ENCODE measurements around the gene NEURL2. TPM values are rescaled to one million over a fixed set of nuclear protein-coding genes. Genes with fewer than 3 reads are reported as not detected.

NEURL2 gene
- polyA plus RNA-seq, 1 donor (not counting 4 experiments of a cell fraction or from before 2014, with no cell fraction given) = 0.49 TPM

DNA sequence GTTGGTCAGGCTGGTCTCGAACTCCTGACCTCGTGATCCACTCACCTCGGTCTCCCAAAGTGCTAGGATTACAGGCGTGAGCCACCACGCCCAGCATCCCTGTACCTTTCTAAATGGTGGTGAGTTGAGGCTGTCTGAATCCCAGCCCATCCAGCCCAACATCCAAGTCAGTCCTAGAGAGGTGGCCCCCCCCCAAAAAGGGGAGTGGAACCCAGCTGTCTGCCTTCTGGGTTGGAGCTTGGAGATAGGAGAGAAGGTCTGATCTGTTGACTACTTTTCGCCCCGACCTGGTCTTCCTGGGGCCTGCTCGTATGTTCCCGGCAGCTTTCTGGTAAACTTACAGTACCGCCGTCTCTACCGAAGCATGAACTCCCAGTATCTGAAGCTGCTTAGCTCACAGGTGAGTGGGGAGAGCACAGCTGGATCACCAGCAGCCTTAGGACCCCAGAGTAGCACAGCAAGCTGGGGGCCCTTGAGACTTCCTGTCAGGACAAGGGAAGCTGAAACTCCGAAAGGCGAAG is 5.7 kb upstream of the NEURL2 start:
- H3K9ac ChIP-seq (ENCODE audit: control insufficient read depth, extremely low read depth, insufficient read depth, low read length) = no peak overlapping the region
- no peak overlapping the region for H3K4me3 ChIP-seq (ENCODE audit: control insufficient read depth in 2 of 3, extremely low read depth in 1 of 3, insufficient read depth in 2 of 3, low read depth in 1 of 3, low read length in 3 of 3)
- no peak overlapping the region for H3K4me2 ChIP-seq (ENCODE audit: control insufficient read depth, extremely low read depth, insufficient read depth, low read depth, low read length)
- DNase-seq (ENCODE audit: low read depth, low spot score) = no peak
- H3K9me3 ChIP-seq (ENCODE audit: control insufficient read depth, low read depth, low read length) = no peaks in the 10 kb centered on the region
- H3K27ac ChIP-seq (ENCODE audit: control insufficient read depth, insufficient read depth, low read length) = no peak overlapping the region
- H3K79me2 ChIP-seq (ENCODE audit: control insufficient read depth, insufficient read depth, low read length) = no peaks in the 10 kb centered on the region
- no peak overlapping the region for H2AFZ ChIP-seq (ENCODE audit: control insufficient read depth, low read length)
- peaks cover 4% of the 10 kb centered on the region for H3K4me1 ChIP-seq (ENCODE audit: control insufficient read depth, extremely low read depth, insufficient read depth, low read length)
- FAIRE-seq = no peak
- peaks cover 13 to 31% of the 10 kb centered on the region in 2 experiments for H3K36me3 ChIP-seq (ENCODE audit: control insufficient read depth in 2 of 2, extremely low read depth in 1 of 2, insufficient read depth in 2 of 2, low read length in 2 of 2)
- dilution Hi-C loops (cut with MboI; ENCODE audit: extremely low pct_ligation_motif_present, low sequenced_read_pairs) = no loop called here
- no peak for TF ChIP-seq CTCF (optimal IDR thresholded peaks at IDR 0.05 in 1 of 3, IDR thresholded peaks at IDR 0.05 in 1 of 3, conservative IDR thresholded peaks at IDR 0.05 in 1 of 3; ENCODE audit: extremely low read depth in 1 of 3, insufficient read depth in 2 of 3, low read length in 3 of 3)
- no peak for TF ChIP-seq EZH2 (IDR thresholded peaks at IDR 0.05; ENCODE audit: low read length)
- no peaks in the 10 kb centered on the region for H3K27me3 ChIP-seq (ENCODE audit: control insufficient read depth, extremely low read depth, insufficient read depth, low read length)
- no peaks in the 10 kb centered on the region for H3K9me1 ChIP-seq (ENCODE audit: control insufficient read depth, extremely low read depth, insufficient read depth, low read length)
- H4K20me1 ChIP-seq (ENCODE audit: control insufficient read depth, extremely low read depth, insufficient read depth, low read length) = no peaks in the 10 kb centered on the region

DNA sequence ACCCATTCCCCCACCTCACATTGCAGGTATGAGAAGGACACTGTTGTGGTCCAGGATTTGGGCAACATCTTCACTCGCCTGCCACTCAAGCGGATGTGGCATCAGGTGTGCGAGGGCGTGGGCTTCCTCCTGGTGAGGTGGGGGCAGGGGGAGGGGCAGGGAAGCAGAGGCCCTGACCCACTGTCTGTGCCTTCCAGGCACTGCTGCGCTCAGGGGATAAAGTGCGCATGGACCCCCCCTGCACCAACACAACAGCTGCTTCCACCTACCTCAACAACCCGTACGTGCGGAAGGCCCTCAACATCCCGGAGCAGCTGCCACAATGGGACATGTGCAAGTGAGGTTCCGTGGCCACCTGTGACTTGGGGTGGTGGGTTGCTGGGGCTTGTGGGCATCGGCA is 3.8 kb upstream of the NEURL2 start:
- Histone ChIP-seq H3K9me1 (ENCODE audit: control insufficient read depth, extremely low read depth, insufficient read depth, low read length) (no peaks in the 10 kb centered on the region), H3K4me3 (ENCODE audit: control insufficient read depth in 2 of 3, extremely low read depth in 1 of 3, insufficient read depth in 2 of 3, low read depth in 1 of 3, low read length in 3 of 3) (no peak overlapping the region), H3K4me2 (ENCODE audit: control insufficient read depth, extremely low read depth, insufficient read depth, low read depth, low read length) (no peak overlapping the region), H3K79me2 (ENCODE audit: control insufficient read depth, insufficient read depth, low read length) (no peaks in the 10 kb centered on the region), H4K20me1 (ENCODE audit: control insufficient read depth, extremely low read depth, insufficient read depth, low read length) (no peaks in the 10 kb centered on the region), H3K4me1 (ENCODE audit: control insufficient read depth, extremely low read depth, insufficient read depth, low read length) (peaks cover 13% of the 10 kb centered on the region), H3K27me3 (ENCODE audit: control insufficient read depth, extremely low read depth, insufficient read depth, low read length) (no peaks in the 10 kb centered on the region), H3K9me3 (ENCODE audit: control insufficient read depth, low read depth, low read length) (no peaks in the 10 kb centered on the region), H3K9ac (ENCODE audit: control insufficient read depth, extremely low read depth, insufficient read depth, low read length) (no peak overlapping the region), H2AFZ (ENCODE audit: control insufficient read depth, low read length) (no peak overlapping the region), H3K36me3 (ENCODE audit: control insufficient read depth in 2 of 2, extremely low read depth in 1 of 2, insufficient read depth in 2 of 2, low read length in 2 of 2) (peaks cover 13 to 25% of the 10 kb centered on the region in 2 experiments), H3K27ac (ENCODE audit: control insufficient read depth, insufficient read depth, low read length) (no peak overlapping the region)
- TF ChIP-seq CTCF (optimal IDR thresholded peaks at IDR 0.05 in 1 of 3, IDR thresholded peaks at IDR 0.05 in 1 of 3, conservative IDR thresholded peaks at IDR 0.05 in 1 of 3; ENCODE audit: extremely low read depth in 1 of 3, insufficient read depth in 2 of 3, low read length in 3 of 3) (no peak), EZH2 (IDR thresholded peaks at IDR 0.05; ENCODE audit: low read length) (no peak)
- FAIRE-seq (no peak), DNase-seq (ENCODE audit: low read depth, low spot score) (no peak)
- dilution Hi-C loops (cut with MboI; ENCODE audit: extremely low pct_ligation_motif_present, low sequenced_read_pairs) = no loop called here
